Lung (tissue), 12 donors: Measurements from ENCODE around the gene YY1. TPM values are rescaled to one million over a fixed set of nuclear protein-coding genes. Genes with fewer than 3 reads are reported as not detected.
"Not testable (repeated sequence)": the region's sequence is repeated elsewhere in the genome, so short reads cannot be mapped to it uniquely, and the experiment has no call there.

Experiments
- ATAC-seq: fragments of 200-7000 bp; cut with Tn5 transposase; one replicate; pipeline ENCODE4 v1.9.1; 2020; ENCODE audit warnings: moderate number of reproducible peaks; ENCODE audit not compliant: insufficient read depth, low FRiP score
- DNase-seq, 3 donors: peaks; one replicate each; pipeline ENCODE4 v3.0.0-alpha.2; 2013 to 2017
- H3K27ac ChIP-seq, 2 donors: one replicate each; pipeline ENCODE4 v1.5.1; 2013; ENCODE audit warnings: mild to moderate bottlenecking in 2 of 2, moderate library complexity in 2 of 2, control low read depth in 1 of 2, inconsistent platforms in 1 of 2, low read depth in 1 of 2, low read length in 1 of 2
- H3K27me3 ChIP-seq, 3 donors: one replicate each; pipeline ENCODE4 v1.5.1; 2013; ENCODE audit warnings: low read length in 2 of 3; ENCODE audit not compliant: control insufficient read depth in 3 of 3, insufficient read depth in 3 of 3
- H3K36me3 ChIP-seq, 4 donors: one replicate each; pipeline ENCODE4 v1.5.1; 2013; ENCODE audit warnings: low read length in 4 of 4, mild to moderate bottlenecking in 1 of 4, moderate library complexity in 1 of 4; ENCODE audit not compliant: control insufficient read depth in 4 of 4, insufficient read depth in 4 of 4
- H3K4me1 ChIP-seq, 5 donors: one replicate each; pipeline ENCODE4 v1.5.1; 2013; ENCODE audit warnings: low read length in 5 of 5, mild to moderate bottlenecking in 2 of 5, moderate library complexity in 1 of 5; ENCODE audit not compliant: control insufficient read depth in 5 of 5, insufficient read depth in 5 of 5
- H3K4me3 ChIP-seq: one replicate; pipeline ENCODE4 v1.5.1; 2013; ENCODE audit warnings: mild to moderate bottlenecking, control low read depth, moderate library complexity
- H3K9ac ChIP-seq, 2 donors: one replicate each; pipeline ENCODE4 v1.5.1; 2013; ENCODE audit warnings: low read length in 2 of 2, control low read depth in 1 of 2; ENCODE audit not compliant: insufficient read depth in 1 of 2
- H3K9me3 ChIP-seq, 4 donors: one replicate each; pipeline ENCODE4 v1.5.1; 2013; ENCODE audit warnings: low read length in 3 of 4, mild to moderate bottlenecking in 1 of 4, moderate library complexity in 1 of 4; ENCODE audit not compliant: control insufficient read depth in 4 of 4, insufficient read depth in 3 of 4
- CTCF ChIP-seq: IDR thresholded peaks from 2 replicates; pipeline ENCODE4 v1.5.1; 2012; ENCODE audit warnings: mild to moderate bottlenecking; ENCODE audit errors: control extremely low read depth, extremely low read depth
- WGBS, 2 donors: extraction: QIAGEN DNeasy Blood & Tissue Kit; methylation state at CpG; one replicate each; pipeline ENCODE4 v1.1.7; 2013; 5-methylcytosine and 5-hydroxymethylcytosine counted together
- polyA plus RNA-seq, 2 donors: library from polyadenylated mRNA; stranded (reverse); fragments of 200-250 nt; gene quantifications; one replicate each; pipeline ENCODE4 v1.2.1, GENCODE V29; 2013
- total RNA-seq, 2 donors: library from RNA; depleted of rRNA in 1 of 2; stranded (reverse); fragments of >200 nt in 1 of 2; gene quantifications; one replicate each; pipeline ENCODE4 v1.2.1, GENCODE V29; 2014 to 2021
- donor health status: control.
- donor health status: control.
- donor health status: Bipolar disorder and iron deficiency.
- donor health status: healthy.
- donor health status: DM: yes; HTN: yes; CAD: no.

Gene YY1
- total and polyA plus RNA-seq, 4 donors = 22.9 to 62.9 (median 34.6) TPM

GRCh38 chr14:100307766-100308426, 69.0 kb downstream of the YY1 start:
- H3K27ac ChIP-seq = peak overlapping the region in 1 of 2 donors; percentile 20
- peaks cover 0 to 5% (median 0%) of the 10 kb centered on the region in 3 donors for H3K27me3 ChIP-seq
- peak overlapping the region in 1 of 2 donors; percentile 50 for H3K9ac ChIP-seq
- DNase-seq (no peak), ATAC-seq (no peak)
- H3K36me3 ChIP-seq = no peaks in the 10 kb centered on the region
- WGBS, 2 donors = 87 to 92% methylated on average over 5 of the region's 5 CpGs
- no peaks in the 10 kb centered on the region for H3K9me3 ChIP-seq
- no peak for TF ChIP-seq CTCF
- H3K4me3 ChIP-seq = no peak overlapping the region
- H3K4me1 ChIP-seq = peaks cover 0 to 22% (median 20%) of the 10 kb centered on the region in 5 donors

GRCh38 chr14:100308427-100308792, 69.5 kb downstream of the YY1 start:
- H3K4me1 ChIP-seq = peaks cover 0 to 27% (median 16%) of the 10 kb centered on the region in 5 donors
- DNase-seq = not testable (repeated sequence)
- WGBS, 2 donors = 77 to 78% methylated on average over 6 of the region's 6 CpGs

GRCh38 chr14:100309028-100309737, 70.2 kb downstream of the YY1 start:
- H3K36me3 ChIP-seq = no peaks in the 10 kb centered on the region
- no peak overlapping the region for H3K9ac ChIP-seq
- WGBS, 2 donors = 52 to 62% methylated on average over 8 of the region's 8 CpGs
- DNase-seq (no peak), ATAC-seq (no peak)
- H3K9me3 ChIP-seq = no peaks in the 10 kb centered on the region
- peaks cover 0 to 27% (median 19%) of the 10 kb centered on the region in 5 donors for H3K4me1 ChIP-seq
- TF ChIP-seq CTCF = no peak
- H3K4me3 ChIP-seq = no peak overlapping the region
- H3K27me3 ChIP-seq = peaks cover 0 to 5% (median 0%) of the 10 kb centered on the region in 3 donors
- H3K27ac ChIP-seq = no peak overlapping the region

More at GRCh38 chr14:100308427-100308792, 69.5 kb downstream of the YY1 start:
- H3K9me3 ChIP-seq, H3K4me3 ChIP-seq, H3K27me3 ChIP-seq, H3K27ac ChIP-seq, ATAC-seq, H3K36me3 ChIP-seq, H3K9ac ChIP-seq: not testable (repeated sequence)

GRCh38 chr14:100312110-100312876, 73.3 kb downstream of the YY1 start:
- H3K4me3 ChIP-seq, H3K36me3 ChIP-seq, ATAC-seq, H3K27ac ChIP-seq, H3K27me3 ChIP-seq, H3K9ac ChIP-seq, H3K9me3 ChIP-seq, DNase-seq: not testable (repeated sequence)
- peaks cover 0 to 18% (median 15%) of the 10 kb centered on the region in 5 donors for H3K4me1 ChIP-seq
- 10 to 16% methylated on average over 18 of the region's 18 CpGs for WGBS, 2 donors
